HCT116 (cell line): Measurements from ENCODE around the gene ERMARD. TPM values are rescaled to one million over a fixed set of nuclear protein-coding genes. Genes with fewer than 3 reads are reported as not detected.

Experiments used
- ATAC-seq: fragments of 200-7000 bp; cut with Tn5 transposase; 2 replicates; pipeline ENCODE4 v1.9.1; 2020; ENCODE audit warnings: mild to moderate bottlenecking, moderate library complexity
- BruUV-seq: library from RNA; stranded (reverse); fragments of 400-500 nt; replicated peaks from 2 replicates; lab custom pipeline; 2021; lab: Mats Ljungman, UMichigan
- CTCF ChIA-PET: fragments of 300-600 bp; sonication (Branson Sonifier 250); formaldehyde crosslinking; loops from one replicate; lab custom pipeline; 2021; ENCODE audit warnings: antibody characterized with exemption; lab: Charles Lee
- POLR2A ChIA-PET: fragments of 300-600, 350-600 bp; sonication (Branson Sonifier 250); formaldehyde crosslinking; loops from one replicate; lab custom pipeline; 2021; ENCODE audit warnings: antibody characterized with exemption; lab: Charles Lee
- RAD21 ChIA-PET, 2 experiments: fragments of 300-600 bp; sonication (Branson Sonifier 250); formaldehyde crosslinking; loops; one replicate each; lab custom pipeline; 2023; ENCODE audit warnings: low total read pairs in 2 of 2; ENCODE audit not compliant: uncharacterized antibody in 2 of 2, unreplicated experiment in 2 of 2, low non-redundant PET in 1 of 2; lab: Charles Lee
- DNase-seq: peaks from one replicate; pipeline ENCODE4 v3.0.0-alpha.2; 2010; ENCODE audit warnings: low read depth, low spot score
- H2AFZ ChIP-seq: fragments of 200-600 bp; shearing (Covaris generic), sonication (generic); 2 replicates; pipeline ENCODE4 v1.6.1; 2017; ENCODE audit warnings: low read depth, mixed run types, mixed read lengths, antibody characterized with exemption, low read length; ENCODE audit not compliant: poor library complexity, severe bottlenecking
- H3K27ac ChIP-seq: 2 replicates; pipeline ENCODE4 v1.5.1; 2012; ENCODE audit warnings: low read depth, low read length
- H3K27me3 ChIP-seq: fragments of 200-600 bp; sonication (generic); 2 replicates; pipeline ENCODE4 v1.6.1; 2016; ENCODE audit warnings: mixed run types, low read length, mixed read lengths; ENCODE audit not compliant: insufficient read depth
- H3K36me3 ChIP-seq, 2 experiments: fragments of 200-500 bp in 1 of 2; fragments of 200-600 bp in 1 of 2; sonication (Bioruptor generic) in 1 of 2; sonication (generic) in 1 of 2; 2 replicates each; pipeline versions ENCODE4 v1.5.1 to v1.6.1; 2014 to 2016; ENCODE audit warnings: low read length in 2 of 2, inconsistent platforms in 1 of 2, mixed read lengths in 1 of 2, mixed run types in 1 of 2; ENCODE audit not compliant: insufficient read depth in 2 of 2, control insufficient read depth in 1 of 2
- H3K4me1 ChIP-seq, 2 experiments: fragments of 200-600 bp in 1 of 2; sonication (generic) in 1 of 2; 2 replicates each; pipeline versions ENCODE4 v1.5.1 to v1.6.1; 2012 to 2017; ENCODE audit warnings: low read length in 2 of 2, inconsistent platforms in 1 of 2, mild to moderate bottlenecking in 1 of 2, mixed read lengths in 1 of 2, mixed run types in 1 of 2, moderate library complexity in 1 of 2; ENCODE audit not compliant: insufficient read depth in 2 of 2, control insufficient read depth in 1 of 2
- H3K4me2 ChIP-seq: fragments of 200-600 bp; sonication (generic); 2 replicates; pipeline ENCODE4 v1.6.1; 2017; ENCODE audit warnings: mixed run types, low read length, mixed read lengths
- H3K4me3 ChIP-seq, 2 experiments: fragments of 200-600 bp in 1 of 2; sonication (generic) in 1 of 2; replicated peaks in 1 of 2; 2 replicates each; pipeline ENCODE4 v1.5.1; 2011 to 2016; ENCODE audit warnings: low read length in 2 of 2, control low read depth in 1 of 2, low read depth in 1 of 2, mild to moderate bottlenecking in 1 of 2, mixed read lengths in 1 of 2, mixed run types in 1 of 2
- H3K79me2 ChIP-seq: fragments of 200-600 bp; sonication (generic); 2 replicates; pipeline ENCODE4 v1.6.1; 2017; ENCODE audit warnings: mild to moderate bottlenecking, mixed run types, low read length, moderate library complexity, mixed read lengths; ENCODE audit not compliant: insufficient read depth
- H3K9ac ChIP-seq: fragments of 200-600 bp; sonication (generic); 2 replicates; pipeline ENCODE4 v1.6.1; 2016; ENCODE audit warnings: low read length, mixed read lengths
- H3K9me2 ChIP-seq: fragments of 200-600 bp; sonication (generic), shearing (Covaris generic); 2 replicates; pipeline ENCODE4 v1.6.1; 2017; ENCODE audit warnings: mixed run types, mild to moderate bottlenecking, moderate library complexity; ENCODE audit not compliant: insufficient read depth
- H3K9me3 ChIP-seq, 2 experiments: fragments of 200-500 bp in 1 of 2; fragments of 200-600 bp in 1 of 2; sonication (Bioruptor generic) in 1 of 2; sonication (generic) in 1 of 2; 2 replicates each; pipeline ENCODE4 v1.6.1; 2014 to 2017; ENCODE audit warnings: low read length in 2 of 2, mixed read lengths in 2 of 2, inconsistent platforms in 1 of 2, low read depth in 1 of 2, mild to moderate bottlenecking in 1 of 2, mixed run types in 1 of 2, moderate library complexity in 1 of 2; ENCODE audit not compliant: control insufficient read depth in 1 of 2, insufficient read depth in 1 of 2
- H4K20me1 ChIP-seq: fragments of 200-600 bp; sonication (generic), shearing (Covaris generic); 2 replicates; pipeline ENCODE4 v1.6.1; 2017; ENCODE audit warnings: mixed run types, mild to moderate bottlenecking, moderate library complexity; ENCODE audit not compliant: insufficient read depth
- EZH2 ChIP-seq: fragments of 200-600 bp; sonication (generic); IDR thresholded peaks from 2 replicates; pipeline ENCODE4 v1.6.1; 2017; ENCODE audit warnings: antibody characterized with exemption, mixed run types
- POLR2AphosphoS5 ChIP-seq: IDR thresholded peaks from 2 replicates; pipeline ENCODE4 v1.6.1; 2011; ENCODE audit warnings: mild to moderate bottlenecking, low read depth, low read length, moderate library complexity
- ZFX ChIP-seq: fragments of 450-650 bp; IDR thresholded peaks from 2 replicates; pipeline ENCODE4 v1.6.1; 2017
- intact Hi-C: fragments of 100-400 bp; cut with micrococcal nuclease; formaldehyde crosslinking; loops from 2 replicates; pipeline ENCODE4 v1.10.0; 2022
- total RNA-seq: library from RNA; stranded (reverse); gene quantifications from one replicate; pipeline ENCODE4 v1.2.1, GENCODE V29; 2021; ENCODE audit not compliant: unreplicated experiment
- TF ChIP-seq, protein P1 (sequence below): IDR thresholded peaks from 2 replicates; pipeline ENCODE4 v1.6.1; 2012; ENCODE audit warnings: low read depth

ERMARD gene
- total RNA-seq, 1 experiment from 2014 or later, result 24.7 TPM

DNA sequence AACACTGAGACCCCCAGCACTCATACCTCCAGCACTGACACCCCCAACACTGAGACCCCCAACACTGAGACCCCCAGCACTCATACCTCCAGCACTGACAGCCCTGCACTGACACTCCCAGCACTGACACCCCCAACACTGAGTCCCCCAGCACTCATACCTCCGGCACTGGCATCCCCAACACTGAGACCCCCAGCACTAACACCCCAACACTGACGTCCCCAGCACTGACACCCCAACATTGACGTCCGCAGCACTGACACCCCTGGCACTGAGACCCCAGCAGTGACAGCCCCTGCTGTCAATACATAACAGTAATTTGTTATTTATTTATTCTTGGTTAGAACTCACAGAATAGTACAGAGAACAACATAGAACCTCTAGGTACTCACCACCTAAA is 58.0 kb downstream of the ERMARD start:
- no peaks in the 10 kb centered on the region for H3K36me3 ChIP-seq
- intact Hi-C loops, result no loop called here
- H4K20me1 ChIP-seq, result no peaks in the 10 kb centered on the region
- H3K9me2 ChIP-seq, result no peaks in the 10 kb centered on the region
- H3K27ac ChIP-seq, result no peak overlapping the region
- no peak overlapping the region for H3K9ac ChIP-seq
- ChIA-PET CTCF (no interaction called here), POLR2A (no interaction called here), RAD21 (no interaction called here)
- BruUV-seq, result no TSS peak
- no peaks in the 10 kb centered on the region for H3K79me2 ChIP-seq
- no peaks in the 10 kb centered on the region for H3K9me3 ChIP-seq
- H2AFZ ChIP-seq, result peak overlapping the region; percentile 63
- DNase-seq (no peak), ATAC-seq (no peak)
- TF ChIP-seq, protein P1, sequence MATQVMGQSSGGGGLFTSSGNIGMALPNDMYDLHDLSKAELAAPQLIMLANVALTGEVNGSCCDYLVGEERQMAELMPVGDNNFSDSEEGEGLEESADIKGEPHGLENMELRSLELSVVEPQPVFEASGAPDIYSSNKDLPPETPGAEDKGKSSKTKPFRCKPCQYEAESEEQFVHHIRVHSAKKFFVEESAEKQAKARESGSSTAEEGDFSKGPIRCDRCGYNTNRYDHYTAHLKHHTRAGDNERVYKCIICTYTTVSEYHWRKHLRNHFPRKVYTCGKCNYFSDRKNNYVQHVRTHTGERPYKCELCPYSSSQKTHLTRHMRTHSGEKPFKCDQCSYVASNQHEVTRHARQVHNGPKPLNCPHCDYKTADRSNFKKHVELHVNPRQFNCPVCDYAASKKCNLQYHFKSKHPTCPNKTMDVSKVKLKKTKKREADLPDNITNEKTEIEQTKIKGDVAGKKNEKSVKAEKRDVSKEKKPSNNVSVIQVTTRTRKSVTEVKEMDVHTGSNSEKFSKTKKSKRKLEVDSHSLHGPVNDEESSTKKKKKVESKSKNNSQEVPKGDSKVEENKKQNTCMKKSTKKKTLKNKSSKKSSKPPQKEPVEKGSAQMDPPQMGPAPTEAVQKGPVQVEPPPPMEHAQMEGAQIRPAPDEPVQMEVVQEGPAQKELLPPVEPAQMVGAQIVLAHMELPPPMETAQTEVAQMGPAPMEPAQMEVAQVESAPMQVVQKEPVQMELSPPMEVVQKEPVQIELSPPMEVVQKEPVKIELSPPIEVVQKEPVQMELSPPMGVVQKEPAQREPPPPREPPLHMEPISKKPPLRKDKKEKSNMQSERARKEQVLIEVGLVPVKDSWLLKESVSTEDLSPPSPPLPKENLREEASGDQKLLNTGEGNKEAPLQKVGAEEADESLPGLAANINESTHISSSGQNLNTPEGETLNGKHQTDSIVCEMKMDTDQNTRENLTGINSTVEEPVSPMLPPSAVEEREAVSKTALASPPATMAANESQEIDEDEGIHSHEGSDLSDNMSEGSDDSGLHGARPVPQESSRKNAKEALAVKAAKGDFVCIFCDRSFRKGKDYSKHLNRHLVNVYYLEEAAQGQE, result no peak
- no peak for TF ChIP-seq EZH2
- H3K4me1 ChIP-seq, result peaks cover 5 to 14% of the 10 kb centered on the region in 2 experiments; a peak in 3 of 4 replicates
- peaks cover 10% of the 10 kb centered on the region; the same call in 1 of the 2 replicates for H3K27me3 ChIP-seq
- H3K4me2 ChIP-seq, result no peak overlapping the region
- H3K4me3 ChIP-seq, result no peak overlapping the region

DNA sequence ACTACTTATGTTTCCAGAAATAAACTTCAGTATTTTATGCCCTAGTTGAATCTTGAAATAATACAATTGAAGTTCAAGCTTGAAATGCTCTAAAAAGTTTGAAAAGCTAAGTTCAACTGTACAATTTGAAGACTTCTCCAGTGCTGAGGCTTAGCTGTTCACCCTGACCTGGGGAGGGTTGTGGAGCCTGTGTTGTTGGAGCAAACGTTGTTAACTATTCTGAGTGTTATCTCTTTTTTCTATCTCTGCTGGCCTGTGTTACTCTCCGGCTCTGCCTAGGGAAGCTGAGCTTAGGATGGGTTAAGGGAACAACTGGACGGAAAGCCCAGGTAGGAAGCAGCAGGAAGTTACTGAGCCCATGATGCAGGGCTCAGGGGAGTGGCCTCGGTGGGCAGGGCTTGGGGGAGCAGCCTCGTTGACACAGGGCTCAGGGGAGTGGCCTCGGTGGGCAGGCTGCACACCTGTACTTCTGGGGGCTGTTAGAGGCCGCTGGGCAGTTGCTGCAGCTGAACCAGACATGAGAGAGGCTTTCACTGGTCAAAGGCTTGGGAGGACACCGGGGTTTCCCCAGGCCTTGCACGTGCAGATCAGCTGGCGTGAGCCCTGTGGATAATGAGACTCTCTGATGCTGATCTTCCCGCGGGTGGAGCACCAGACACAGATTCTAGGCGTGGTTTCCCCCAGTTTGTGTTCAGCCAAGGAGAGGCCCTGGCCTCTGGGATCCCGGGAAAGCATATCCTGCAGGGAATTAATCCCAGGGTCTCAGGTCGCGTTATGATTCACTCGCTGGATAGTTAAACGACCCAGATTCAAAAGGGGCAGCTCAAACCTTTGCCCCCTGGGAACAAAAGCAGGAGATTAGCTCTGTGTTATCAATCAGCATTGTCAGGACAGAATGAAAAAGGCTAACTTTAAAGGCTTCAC is 58.9 kb downstream of the ERMARD start:
- Histone ChIP-seq H3K27me3 (peaks cover 1% of the 10 kb centered on the region; the same call in 1 of the 2 replicates), H3K4me2 (peak overlapping the region; percentile 51), H3K4me1 (peaks cover 5 to 14% of the 10 kb centered on the region in 2 experiments; a peak in 3 of 4 replicates), H4K20me1 (no peaks in the 10 kb centered on the region), H3K4me3 (no peak overlapping the region), H2AFZ (peak overlapping the region; percentile 63), H3K27ac (no peak overlapping the region), H3K9ac (no peak overlapping the region), H3K9me3 (no peaks in the 10 kb centered on the region), H3K36me3 (no peaks in the 10 kb centered on the region), H3K9me2 (no peaks in the 10 kb centered on the region), H3K79me2 (no peaks in the 10 kb centered on the region)
- BruUV-seq, result no TSS peak
- intact Hi-C loops, result no loop called here
- TF ChIP-seq ZFX (no peak), POLR2AphosphoS5 (peak; percentile 73)
- ChIA-PET POLR2A (no interaction called here), RAD21 (no interaction called here), CTCF (no interaction called here)
- ATAC-seq, result peak; percentile 99
- peak; percentile 23 for DNase-seq
